ENCODE data around the gene ZNF777.
"Not testable (repeated sequence)": the region's sequence is repeated elsewhere in the genome, so short reads cannot be mapped to it uniquely, and the experiment has no call there.

ZNF777 gene

GRCh38 chr7:149449897-149450296 lies 11.0 kb downstream of the ZNF777 start:
- ATAC-seq = no peak

DNA sequence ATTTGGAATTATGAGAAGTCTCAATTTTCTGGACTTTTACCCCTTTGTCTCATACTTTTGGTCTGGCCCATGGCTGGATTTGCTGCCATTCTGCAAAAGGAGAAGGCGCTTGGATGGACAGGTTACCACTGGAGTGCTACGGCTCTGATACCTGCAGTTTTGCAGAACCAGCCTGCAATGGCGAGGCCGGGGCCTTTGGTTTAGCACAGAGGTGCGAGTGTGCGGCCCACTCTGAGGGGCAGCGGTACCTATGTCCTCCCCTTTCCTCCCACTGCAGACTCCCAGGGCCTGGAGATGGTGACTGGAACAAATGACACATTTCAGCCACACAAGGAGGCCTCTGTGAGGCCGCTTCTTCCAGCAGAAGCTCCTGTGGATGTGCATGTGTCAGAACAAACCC lies 11.9 kb downstream of the ZNF777 start:
- no peak for ATAC-seq

GRCh38 chr7:149446026-149446425 lies 14.8 kb downstream of the ZNF777 start:
- not testable (repeated sequence) for ATAC-seq

DNA sequence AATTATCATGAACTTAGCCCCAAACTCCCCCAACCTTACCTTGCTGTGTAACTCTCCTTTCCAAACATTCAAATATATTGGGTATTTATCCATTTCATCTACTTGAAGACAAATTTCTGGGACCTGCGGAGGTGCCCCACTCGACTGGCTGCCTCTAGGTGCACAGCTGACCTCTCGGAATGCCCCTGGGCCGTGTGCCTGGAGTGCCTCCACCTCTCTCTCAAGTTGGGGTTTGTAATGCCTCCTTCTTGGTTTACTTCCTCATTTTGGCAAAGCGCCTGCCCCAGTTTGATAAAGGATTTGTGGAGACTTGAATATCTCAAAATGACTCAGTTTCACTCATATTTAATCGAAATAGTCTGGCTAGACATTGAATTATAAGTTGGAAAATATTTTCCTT lies 16.6 kb downstream of the ZNF777 start:
- no peak for ATAC-seq

- ATAC-seq = no peak
Measured at GRCh38 chr7:149443523-149443922, 17.3 kb downstream of the ZNF777 start.

DNA sequence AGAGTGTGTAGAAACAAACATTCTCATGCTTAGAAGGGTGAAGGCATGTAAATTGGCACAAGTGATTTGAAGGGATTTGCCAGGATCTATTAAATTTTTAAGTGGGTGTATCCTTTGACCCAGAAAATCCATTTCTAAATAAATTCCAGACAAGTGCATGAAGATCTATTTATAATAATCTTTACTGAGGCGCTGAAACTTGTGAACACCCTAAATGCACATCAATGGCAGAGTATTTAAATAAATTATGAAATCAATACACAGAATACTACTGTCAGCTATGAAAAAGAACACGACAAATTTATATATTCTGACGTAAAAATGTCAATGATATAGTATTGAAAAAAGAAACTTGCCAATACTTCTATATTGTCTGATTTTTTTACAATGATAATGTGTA lies 17.9 kb downstream of the ZNF777 start:
- no peak for ATAC-seq

DNA sequence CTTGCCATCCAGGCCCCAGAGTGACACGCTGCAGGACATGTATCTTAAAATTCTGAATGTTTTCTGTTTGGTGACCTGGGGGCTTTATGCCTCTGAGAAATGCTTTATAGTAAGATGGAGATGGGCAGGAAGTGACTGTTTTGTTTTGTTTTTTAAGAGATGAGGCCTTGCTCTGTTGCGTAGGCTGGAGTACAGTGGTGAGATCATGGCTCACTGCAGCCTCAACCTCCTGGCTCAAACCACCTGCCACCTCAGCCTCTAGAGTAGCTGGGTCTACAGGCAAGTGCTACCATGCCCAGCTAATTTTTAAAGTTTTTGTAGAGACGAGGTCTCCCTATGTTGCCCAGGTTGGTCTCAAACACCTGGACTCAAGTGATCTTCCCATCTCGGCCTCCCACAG lies 20.6 kb downstream of the ZNF777 start:
- ATAC-seq = peak; percentile 93 to 96

DNA sequence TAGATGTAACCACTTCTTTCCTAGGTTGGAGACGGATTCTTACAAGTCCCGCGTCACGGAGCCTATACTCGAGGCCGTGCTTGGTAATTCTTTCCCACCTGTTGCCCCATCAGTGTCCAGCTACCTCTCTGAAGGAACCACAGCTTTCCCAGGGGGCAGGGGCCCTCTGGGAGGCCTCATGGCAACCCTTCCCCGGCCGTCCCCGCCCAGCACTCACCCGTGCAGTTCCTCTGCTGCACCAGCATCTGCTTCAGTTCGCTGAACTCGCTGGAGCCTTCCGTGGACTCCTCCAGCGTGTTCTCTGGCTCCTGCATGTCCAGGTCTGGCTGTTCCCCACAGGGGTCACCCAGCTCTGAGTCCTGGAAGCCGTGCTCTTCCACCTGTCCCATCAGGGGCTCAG lies 24.5 kb downstream of the ZNF777 start:
- ATAC-seq = no peak

- no peak for ATAC-seq
Measured at GRCh38 chr7:149433124-149433523, 27.7 kb downstream of the ZNF777 start.

GRCh38 chr7:149432121-149432691 lies 28.7 kb downstream of the ZNF777 start:
- no peak for ATAC-seq

DNA sequence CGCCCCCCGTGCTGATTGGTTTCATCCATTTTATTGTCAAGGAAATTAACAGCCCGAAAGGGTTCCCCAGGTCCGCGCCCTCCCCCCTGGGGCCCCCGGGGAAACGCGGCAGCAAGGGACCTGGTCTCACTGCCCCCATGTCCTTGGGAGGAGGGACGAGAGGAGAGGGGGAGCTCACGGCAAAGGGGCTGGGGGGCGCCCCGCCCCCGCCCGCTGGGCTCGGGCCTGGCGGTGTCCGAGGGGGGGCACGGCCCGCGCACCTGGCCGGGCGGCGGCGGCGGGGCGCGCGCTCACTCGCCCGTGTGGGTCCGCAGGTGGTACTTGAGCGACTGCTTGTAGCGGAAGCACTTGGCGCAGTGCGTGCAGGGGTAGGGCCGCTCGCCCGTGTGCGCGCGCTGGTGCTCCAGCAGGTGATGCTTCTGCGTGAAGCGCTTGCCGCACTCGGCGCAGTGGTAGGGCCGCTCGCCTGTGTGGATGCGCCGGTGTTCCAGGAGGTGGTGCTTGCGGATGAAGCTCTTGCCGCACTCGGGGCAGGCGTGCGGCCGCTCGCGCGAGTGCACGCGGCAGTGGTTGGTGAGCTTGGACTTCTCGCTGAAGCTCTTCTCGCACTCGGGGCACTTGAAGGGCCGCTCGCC lies 29.3 kb downstream of the ZNF777 start:
- no peak for ATAC-seq

GRCh38 chr7:149430192-149430591 lies 30.7 kb downstream of the ZNF777 start:
- ATAC-seq = no peak

DNA sequence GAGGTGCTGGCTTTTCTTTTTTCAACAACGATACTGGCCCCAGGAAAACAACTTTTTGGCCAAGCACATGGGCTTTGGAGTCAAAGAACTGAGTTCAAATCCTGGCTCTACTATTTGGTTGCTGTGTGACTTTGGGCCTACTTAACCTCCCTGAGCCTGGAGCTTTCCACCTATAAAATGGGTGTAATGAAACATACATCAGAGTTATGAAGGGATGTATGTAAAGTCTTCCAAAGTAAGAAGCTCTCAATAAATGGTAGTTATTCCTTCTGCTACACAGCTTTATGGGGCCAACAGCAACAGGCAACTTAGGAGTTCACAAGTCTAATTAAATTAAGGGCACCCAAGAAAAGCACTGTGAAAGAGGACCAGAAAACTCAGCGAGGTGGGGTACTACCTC lies 33.0 kb downstream of the ZNF777 start:
- no peak for ATAC-seq

GRCh38 chr7:149427096-149427680 lies 33.7 kb downstream of the ZNF777 start:
- no peak for ATAC-seq

DNA sequence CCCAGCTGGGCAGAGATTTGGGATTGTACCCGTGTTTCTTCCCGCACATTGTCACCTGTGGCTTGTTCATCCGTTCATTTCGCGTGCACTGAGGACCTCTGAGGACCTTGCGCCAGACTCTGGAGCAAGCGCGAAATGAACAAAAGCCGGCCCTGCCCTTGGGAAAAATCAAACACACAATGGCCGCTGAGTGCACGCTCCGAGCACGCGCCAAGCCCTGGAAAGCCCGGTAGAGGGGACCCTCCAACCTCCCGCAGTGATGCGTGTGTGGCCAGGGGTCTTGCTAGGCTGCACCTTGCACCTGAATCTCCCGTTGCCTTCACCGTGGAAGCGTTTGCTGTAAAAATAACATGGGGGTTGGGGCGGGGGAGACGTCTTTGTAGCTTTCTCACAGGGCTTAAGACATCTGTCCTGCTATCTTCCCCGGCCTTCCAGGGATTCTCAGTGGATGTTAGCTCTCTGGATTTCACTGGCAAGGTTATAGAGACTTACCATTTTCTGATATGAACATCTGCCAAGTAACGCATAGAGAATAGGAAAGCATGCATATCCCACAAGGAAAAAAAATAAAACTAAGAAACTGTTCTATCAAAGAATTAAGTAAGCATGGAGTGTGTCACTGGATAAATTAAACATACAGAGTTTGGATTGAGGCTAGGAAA lies 37.3 kb downstream of the ZNF777 start:
- no peak for ATAC-seq

DNA sequence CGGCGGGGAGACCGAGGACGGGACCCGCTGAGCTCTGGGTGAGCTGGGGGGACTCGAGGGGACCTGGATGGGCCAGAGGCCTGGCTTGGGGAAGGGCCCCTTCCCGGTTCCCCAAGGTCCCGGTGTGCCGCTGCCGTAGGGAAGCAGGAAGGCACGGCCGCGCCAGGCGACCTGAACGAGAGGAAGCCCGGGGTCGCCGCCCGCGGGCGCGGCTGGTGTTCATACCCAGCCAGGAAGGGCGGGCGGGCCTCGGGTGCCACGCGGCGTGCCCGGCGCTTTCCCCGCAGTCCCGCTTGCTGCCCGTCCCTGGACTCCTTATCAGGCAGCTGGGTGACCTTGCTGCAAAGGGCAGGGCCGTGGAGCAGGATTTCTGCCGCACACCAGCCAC lies 38.0 kb downstream of the ZNF777 start:
- ATAC-seq = peak in 1 of 2 donors; percentile 7

DNA sequence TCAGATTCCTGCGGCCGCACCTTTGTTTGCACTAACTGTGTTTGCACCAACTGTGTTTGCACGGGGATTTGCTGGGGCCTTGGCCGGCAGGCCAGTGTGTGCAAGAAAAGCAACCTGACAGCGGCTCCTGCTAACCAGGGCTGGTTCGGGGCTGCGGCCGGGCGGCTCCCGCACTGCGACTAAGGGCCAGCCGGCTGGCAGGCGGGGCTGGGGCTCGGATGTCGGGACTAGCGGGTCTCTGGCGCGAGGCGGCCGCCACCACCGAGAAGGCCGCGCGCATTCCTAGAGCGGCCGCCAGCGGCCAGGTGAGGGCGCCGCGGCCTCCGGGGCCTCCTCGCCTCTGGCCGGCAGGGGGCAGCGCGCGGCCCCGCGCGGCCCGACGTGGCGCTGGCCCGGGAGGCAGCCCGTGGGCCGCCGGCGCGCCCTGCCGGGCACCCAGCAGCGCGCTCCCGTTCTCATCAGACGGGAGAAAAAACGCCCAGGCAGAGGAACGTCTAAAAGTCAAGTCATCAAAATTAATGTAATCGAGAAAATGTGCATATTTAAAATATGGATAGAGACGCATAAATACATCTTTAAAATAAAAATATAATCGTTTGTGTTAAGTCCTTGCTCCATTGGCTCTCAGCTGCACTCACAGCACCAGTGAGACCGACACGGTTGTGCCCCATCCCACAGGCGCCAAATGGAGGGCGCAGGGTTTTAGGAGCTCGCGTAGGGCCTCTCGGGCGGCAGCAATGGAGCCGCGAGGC lies 38.5 kb downstream of the ZNF777 start:
- peak; percentile 98 to 99 for ATAC-seq

- ATAC-seq = no peak
Measured at GRCh38 chr7:149420006-149420405, 40.9 kb downstream of the ZNF777 start.

- peak in 1 of 2 donors; percentile 18 for ATAC-seq
Measured at GRCh38 chr7:149415391-149416071, 45.3 kb downstream of the ZNF777 start.

DNA sequence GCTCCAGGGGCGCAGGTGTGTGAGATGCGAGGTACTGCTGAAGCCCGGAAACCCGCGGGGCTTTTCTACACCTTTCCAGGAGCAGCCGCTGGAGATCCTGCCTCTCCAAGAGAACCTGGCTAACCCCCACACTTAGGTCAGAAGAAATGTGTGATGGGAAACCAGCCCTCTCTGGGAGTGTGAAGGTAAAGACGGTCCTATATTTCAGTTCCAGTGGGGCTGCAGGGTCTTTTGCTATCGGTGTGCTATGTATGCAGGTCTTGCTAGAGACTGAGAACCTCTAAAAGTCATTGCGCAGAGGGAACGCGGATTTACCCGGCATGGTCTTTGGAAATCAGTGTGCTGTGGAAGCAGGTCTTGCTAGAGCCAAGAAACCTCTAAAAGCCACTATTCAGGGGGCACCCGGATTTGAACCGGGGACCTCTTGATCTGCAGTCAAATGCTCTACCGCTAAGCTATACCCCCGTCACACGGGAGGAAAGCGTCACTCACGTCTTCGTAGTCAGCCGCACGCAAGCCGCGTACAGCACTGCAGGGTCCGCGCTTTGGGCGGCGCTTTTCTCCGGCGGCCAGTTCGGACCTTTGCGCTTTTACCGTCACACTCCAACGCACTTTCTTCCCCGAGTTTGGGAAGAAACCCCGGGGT lies 46.0 kb downstream of the ZNF777 start:
- peak; percentile 67 to 75 for ATAC-seq

- ATAC-seq = no peak
Measured at GRCh38 chr7:149414171-149414570, 46.7 kb downstream of the ZNF777 start.

GRCh38 chr7:149413083-149413482 lies 47.8 kb downstream of the ZNF777 start:
- ATAC-seq = not testable (repeated sequence)

All from activated CD4-positive, CD25-positive, alpha-beta regulatory T cell treated with anti-CD3 and anti-CD28 coated beads, Interleukin-2, amount 50 U/mL, for 24 hours (primary cell).